Measurements from ENCODE around the gene B4GALT2. TPM values are rescaled to one million over a fixed set of nuclear protein-coding genes. Genes with fewer than 3 reads are reported as not detected.

Gene B4GALT2
- total and polyA plus RNA-seq, 9 of the 15 experiments (the other 6 are each of a cell fraction or from before 2014, with no cell fraction given), result 1.3 to 86.8 (median 43.8) TPM

DNA sequence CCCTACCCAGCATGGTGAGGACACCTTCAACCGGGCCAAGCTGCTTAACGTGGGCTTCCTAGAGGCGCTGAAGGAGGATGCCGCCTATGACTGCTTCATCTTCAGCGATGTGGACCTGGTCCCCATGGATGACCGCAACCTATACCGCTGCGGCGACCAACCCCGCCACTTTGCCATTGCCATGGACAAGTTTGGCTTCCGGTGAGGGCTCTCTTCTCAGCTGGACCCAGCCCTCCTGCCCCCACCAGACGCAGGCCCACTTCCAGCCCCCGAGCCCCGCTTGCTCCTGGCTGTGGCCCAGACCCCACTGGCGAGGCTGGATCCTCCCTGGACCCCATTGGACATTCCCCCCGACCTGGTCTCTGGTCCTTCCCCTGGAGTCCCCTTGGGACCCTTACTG is 5.8 kb downstream of the B4GALT2 start:
- intact Hi-C loops (cut with micrococcal nuclease), result no loop called here
- FAIRE-seq (no peak), DNase-seq (ENCODE audit: extremely low read depth in 1 of 4, low spot score in 3 of 4) (no peak), ATAC-seq (no peak)
- 0 out of 2 replicates have a peak, but pooled peaks cover 9% of the 10 kb centered on the region for H4K20me1 ChIP-seq (replicated peaks; ENCODE audit: control insufficient read depth, insufficient read depth, low read length)
- H3K27me3 ChIP-seq (ENCODE audit: control insufficient read depth in 2 of 2, insufficient read depth in 2 of 2, low read length in 2 of 2), result no peaks in the 10 kb centered on the region
- 94% methylated on average over 16 of the region's 16 CpGs for WGBS (ENCODE audit: insufficient coverage, low coverage, missing lambda C conversion rate)
- peaks cover 16 to 44% of the 10 kb centered on the region in 2 experiments; a peak in 4 of 5 replicates for H3K4me1 ChIP-seq (replicated peaks in 1 of 2; ENCODE audit: control insufficient read depth in 2 of 2, insufficient read depth in 2 of 2, low read length in 2 of 2)
- in situ Hi-C loops (cut with MboI), result no loop called here
- H3K9me1 ChIP-seq (ENCODE audit: control insufficient read depth, insufficient read depth, low read length), result peaks cover 14% of the 10 kb centered on the region
- no peak overlapping the region for H3K4me3 ChIP-seq
- peaks cover 70% of the 10 kb centered on the region; the same call in 2 of the 3 replicates for H3K36me3 ChIP-seq (ENCODE audit: control insufficient read depth, insufficient read depth, low read length)
- no TSS peak for BruUV-seq (replicated peaks)
- ChIA-PET CTCF (ENCODE audit: low intra/inter-chr PET ratio) (no interaction called here), POLR2A (interaction anchor here (0.9 kb wide), 1 partner anchor 9 kb away, joined by 3 read pairs; no protein-coding TSS in a partner anchor)
- no peaks in the 10 kb centered on the region for H3K9me3 ChIP-seq (replicated peaks; ENCODE audit: control insufficient read depth, insufficient read depth, low read depth, low read length)
- no peak overlapping the region for H2AFZ ChIP-seq (ENCODE audit: low read depth, low read length)
- TF ChIP-seq, protein P1, sequence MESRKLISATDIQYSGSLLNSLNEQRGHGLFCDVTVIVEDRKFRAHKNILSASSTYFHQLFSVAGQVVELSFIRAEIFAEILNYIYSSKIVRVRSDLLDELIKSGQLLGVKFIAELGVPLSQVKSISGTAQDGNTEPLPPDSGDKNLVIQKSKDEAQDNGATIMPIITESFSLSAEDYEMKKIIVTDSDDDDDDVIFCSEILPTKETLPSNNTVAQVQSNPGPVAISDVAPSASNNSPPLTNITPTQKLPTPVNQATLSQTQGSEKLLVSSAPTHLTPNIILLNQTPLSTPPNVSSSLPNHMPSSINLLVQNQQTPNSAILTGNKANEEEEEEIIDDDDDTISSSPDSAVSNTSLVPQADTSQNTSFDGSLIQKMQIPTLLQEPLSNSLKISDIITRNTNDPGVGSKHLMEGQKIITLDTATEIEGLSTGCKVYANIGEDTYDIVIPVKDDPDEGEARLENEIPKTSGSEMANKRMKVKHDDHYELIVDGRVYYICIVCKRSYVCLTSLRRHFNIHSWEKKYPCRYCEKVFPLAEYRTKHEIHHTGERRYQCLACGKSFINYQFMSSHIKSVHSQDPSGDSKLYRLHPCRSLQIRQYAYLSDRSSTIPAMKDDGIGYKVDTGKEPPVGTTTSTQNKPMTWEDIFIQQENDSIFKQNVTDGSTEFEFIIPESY (CRISPR knock-in tag; IDR thresholded peaks at IDR 0.05), result peak; percentile 53; the same call in 1 of the 2 replicates
- TF ChIP-seq EGR1 (conservative IDR thresholded peaks at IDR 0.05) (no peak), RBFOX2 (IDR thresholded peaks at IDR 0.05; ENCODE audit: low read depth, low read length) (0 out of 2 replicates have a peak, but pooled peaks have one; percentile 15)
- H3K4me2 ChIP-seq (ENCODE audit: insufficient read depth, low read length), result no peak overlapping the region
- H3K27ac ChIP-seq (ENCODE audit: extremely low read depth, low read depth, low read length), result no peak overlapping the region
- H3K79me2 ChIP-seq (ENCODE audit: control insufficient read depth, insufficient read depth, low read length), result peaks cover 33% of the 10 kb centered on the region
- peak overlapping the region in 1 of 2 experiments; percentile 32; a peak in 1 of 4 replicates for H3K9ac ChIP-seq (ENCODE audit: insufficient read depth in 1 of 2, low read depth in 2 of 2, low read length in 2 of 2)

Data from K562 (cell line).